GM18858 (cell line): ENCODE data around the gene NCOR2.

Experiments used
- ATAC-seq: cut with Tn5 transposase; IDR thresholded peaks from one replicate; pipeline ENCODE4 v1.9.1; 2021; ENCODE audit not compliant: unreplicated experiment

The NCOR2 gene

DNA sequence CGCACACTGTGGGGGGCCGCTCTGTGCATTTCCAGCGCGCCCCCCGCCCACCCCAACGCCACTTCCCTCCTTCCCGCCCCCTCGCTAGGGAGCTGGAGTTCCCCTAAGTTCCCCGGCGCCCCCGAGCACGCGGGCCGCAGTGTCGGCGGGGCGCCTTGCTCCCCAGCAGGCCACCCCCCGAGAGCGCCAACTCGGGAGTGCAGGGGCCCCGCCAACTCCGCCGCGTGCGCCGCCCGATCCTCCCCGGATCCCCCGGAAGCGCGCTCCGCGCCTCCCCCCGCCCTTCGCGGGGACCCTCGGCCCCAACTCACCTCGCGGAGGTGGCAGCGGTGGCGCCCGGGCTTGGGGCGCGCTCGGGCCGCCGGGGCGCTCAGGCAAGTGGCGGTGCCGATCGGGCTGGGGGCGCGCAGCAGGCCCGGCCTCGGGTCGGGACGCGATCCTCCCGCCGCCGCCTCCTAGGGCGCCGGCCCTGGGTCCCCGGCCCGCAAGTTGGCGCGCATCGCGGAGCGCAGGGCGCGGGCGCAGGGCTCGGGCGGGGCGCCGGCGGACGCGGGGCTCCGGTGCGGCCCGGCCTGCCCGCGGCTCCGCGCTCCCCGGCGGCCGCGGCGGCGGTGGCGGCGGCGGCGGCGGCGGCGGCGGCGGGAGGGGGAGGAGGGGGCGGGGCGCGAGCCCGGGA is at the start of gene NCOR2:
Gene NCOR2 (minus strand): TSS at position 616 of the 676 bp plus-strand sequence. CDS start 72,361 bp downstream, outside the sequence.
- ATAC-seq, result no peak

DNA sequence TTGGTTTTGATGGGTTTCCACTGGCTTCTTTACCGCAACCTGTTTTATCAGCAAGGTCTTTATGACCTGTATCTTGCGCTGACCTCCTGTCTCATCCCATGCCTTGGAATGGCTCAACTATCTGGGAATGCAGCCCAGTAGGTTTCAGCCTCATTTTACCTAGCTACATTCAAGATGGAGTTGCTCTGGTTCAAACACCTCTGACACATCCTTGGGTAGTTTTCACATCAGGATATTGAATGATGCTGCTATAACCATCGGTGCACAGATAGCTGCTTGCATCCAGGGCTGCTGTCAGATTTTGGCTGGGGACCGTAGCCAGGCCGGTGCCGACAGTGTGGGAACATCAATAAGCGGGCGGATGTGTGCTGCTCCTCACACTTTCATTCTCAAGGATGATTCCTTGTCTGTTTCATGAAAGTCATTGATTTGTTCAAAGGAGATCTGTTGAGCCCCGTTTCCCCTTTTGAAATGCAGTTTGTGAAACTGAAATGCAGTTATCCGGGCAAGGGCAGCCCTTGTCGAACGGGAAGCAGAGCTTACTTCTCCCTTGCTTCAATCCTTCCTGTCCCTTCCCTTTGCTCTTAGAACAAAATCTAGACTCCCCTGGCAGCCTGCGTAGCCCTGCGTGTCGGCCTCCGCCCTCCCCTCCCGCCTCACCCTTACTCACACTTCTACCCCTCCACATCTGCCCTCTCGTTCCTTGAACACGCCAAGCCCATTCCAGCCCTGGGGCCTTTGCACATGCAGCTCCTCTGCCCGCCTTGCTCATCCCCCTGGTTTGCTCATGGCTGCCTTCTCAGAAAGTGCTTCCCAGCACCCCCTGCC is 49.2 kb upstream of the NCOR2 start:
- ATAC-seq, result no peak

DNA sequence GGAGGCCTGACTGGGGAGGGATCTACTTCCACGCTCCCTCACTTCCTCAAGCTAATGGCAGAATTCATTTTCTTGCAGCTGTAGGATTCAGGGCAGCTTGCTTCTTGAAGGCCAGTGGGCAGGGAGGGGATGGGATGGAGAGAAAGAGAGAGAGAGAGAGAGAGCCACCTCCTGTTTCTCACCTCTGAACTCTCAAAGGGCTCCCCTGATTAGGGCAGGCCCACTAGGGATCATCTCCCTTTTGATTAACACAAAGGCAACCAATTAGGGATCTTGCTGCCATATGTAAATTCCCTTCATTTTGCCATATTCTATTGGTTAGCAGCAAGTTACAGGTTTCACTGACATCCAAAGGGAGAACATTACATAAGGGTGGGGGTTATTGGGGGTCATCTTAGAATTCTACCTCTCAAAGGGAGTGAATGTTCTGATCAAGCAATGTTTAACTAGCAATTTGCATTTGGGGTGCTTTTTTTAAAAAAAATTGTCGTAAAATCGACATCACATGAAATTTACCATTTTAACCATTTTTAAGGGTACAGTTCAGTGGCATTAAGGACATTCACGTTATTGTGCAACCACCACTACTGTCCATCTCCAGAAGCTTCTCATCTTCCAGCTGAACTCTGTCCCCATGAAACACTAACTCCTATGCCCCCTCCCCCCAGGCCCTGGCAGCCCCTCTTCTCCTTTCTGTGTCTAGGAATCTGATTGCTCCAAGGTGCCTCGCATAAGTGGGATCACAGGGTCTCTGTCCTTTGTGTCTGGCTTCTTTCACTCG is 47.3 kb upstream of the NCOR2 start:
- no peak for ATAC-seq

DNA sequence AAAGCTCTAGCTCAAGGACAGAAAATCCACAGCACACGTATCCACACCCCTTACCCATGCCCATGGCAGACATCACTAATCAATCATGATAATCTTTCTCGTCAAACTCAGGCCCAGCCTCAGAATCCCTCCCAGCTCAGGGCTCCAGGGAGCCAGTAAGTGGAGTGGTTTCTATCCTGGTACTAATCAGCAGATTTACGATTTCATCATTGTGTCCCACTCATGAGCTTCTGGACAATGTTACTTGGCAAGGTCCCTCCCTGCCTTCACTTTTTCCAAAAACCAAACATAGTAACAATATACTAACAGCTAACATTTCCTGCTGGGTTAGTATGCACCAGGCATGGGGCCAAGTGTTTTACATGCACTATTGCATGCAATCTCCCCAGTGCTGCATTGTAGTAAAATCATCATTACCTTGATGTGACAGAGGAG is 45.8 kb upstream of the NCOR2 start:
- ATAC-seq, result no peak

DNA sequence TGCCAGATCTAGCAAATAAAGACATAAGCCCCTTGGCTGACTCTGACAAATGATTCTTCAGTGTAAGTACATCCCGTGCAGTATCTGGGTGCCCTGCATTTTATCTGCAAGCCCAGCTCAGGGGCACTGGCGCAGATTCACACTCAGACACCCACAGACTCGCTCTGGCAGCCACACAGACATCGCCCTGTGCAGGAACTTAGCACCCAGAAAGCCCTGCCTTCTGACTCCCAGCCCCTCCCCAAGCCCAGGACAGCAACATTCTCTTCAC is 44.9 kb upstream of the NCOR2 start:
- no peak for ATAC-seq

DNA sequence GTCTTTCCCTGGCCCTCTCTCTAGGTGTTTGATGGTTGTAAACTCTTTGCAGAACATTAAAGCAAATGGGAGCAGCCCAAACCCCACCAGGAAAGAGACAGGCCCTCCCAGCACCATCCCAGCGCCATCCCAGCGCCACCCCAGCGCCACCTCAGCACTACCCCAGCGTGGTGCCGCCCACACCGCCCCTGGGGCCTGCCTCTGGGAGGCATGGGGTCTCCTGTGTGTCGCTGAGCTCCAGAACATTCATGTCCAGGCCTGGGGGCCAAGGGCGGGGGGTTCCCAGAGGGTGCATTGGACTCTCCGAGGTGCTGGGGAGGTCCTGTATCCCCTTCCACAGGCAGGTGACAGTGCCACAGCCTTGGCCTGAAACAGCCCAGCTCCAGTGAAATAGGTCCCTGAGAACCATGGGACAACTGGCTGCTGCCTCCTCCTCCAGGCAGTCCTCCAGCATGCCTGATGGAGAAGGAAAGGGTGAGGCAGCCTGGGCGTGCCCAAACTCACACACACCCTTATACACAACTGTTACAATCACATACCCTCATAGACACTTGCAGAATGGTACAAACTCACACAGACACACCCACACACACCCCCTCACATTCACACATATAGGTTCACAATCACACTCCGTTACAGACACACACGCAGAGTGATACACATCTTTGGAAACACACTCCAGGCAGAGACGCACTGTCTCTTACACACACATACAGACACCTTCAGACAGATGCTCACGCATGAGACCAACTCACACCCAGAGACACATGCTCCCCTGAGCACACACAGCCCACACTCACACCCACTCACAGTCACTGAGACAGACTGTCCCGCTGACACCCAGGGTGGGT is 44.4 kb upstream of the NCOR2 start:
- ATAC-seq, result no peak

DNA sequence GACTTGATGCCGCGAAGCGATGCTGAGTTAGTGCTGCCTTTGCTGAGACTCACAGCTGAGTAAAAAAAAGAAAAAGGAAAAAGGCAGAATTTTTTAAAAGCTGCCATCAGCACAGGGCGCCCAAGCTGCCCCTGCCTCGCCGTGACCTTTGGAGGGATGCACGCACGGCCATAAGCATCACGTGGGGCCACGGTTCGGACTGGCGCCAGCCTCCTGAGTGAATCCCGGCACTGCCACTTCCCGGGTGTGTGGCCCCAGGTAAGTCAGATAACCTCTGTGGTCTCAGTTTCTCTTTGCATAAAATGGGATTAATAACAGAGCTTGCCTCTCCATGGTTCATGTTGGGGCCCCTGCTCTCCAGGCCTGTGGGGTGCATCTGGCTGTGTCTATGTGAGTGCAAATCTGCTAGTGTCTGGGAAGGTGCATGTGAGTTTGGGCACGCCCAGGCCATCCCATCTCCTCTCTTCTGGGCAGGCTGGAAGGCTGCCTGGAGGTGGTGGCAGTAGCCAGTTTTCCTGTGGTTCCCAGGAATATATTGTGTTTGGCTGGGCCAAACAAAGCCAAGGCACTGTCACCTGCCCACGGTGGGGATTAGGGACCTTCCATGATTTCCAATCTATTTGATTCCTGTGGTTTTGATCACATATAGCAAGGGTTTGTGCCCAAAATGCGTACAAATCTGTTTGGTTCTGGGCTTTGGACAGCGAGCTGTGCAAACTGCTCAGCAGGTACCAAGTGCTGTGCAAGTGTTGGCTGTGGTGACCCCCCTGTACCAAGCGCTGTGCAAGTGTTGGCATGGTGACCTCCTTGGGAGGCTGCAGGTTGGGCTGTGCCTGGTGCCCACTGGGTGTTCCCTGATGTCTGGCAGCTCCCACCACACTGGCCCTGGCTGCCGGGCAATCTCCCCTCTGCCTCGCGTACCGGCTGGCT is 43.5 kb upstream of the NCOR2 start:
- no peak for ATAC-seq

DNA sequence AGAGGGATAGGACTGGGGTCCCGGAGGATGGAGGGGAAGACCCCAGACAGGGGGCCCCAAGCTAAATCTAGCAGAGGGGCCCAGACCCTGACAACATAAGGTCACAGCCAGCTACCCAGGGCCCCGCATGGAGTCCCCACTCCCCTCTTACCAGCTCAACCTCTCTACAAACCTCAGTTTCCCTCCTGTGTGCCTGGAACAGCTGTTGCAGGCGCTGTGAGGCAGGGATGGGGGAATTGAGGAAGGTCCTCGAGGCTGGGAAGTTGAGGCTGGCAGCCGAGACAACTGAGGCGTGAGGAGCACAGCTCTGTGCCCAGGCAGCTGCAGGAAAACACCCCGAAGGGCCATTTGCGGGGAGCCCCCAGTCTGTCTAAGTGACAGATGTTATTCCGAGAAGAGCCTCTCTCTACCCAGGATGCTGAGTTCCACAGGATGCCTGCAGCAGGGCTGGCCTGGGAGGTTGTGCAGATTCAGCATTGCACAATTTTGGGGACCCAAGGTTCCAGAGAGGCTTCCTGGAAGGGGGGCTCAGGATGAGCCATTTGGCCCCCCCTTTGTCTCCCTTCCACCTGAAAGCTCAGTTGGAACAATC is 42.7 kb upstream of the NCOR2 start:
- no peak for ATAC-seq

DNA sequence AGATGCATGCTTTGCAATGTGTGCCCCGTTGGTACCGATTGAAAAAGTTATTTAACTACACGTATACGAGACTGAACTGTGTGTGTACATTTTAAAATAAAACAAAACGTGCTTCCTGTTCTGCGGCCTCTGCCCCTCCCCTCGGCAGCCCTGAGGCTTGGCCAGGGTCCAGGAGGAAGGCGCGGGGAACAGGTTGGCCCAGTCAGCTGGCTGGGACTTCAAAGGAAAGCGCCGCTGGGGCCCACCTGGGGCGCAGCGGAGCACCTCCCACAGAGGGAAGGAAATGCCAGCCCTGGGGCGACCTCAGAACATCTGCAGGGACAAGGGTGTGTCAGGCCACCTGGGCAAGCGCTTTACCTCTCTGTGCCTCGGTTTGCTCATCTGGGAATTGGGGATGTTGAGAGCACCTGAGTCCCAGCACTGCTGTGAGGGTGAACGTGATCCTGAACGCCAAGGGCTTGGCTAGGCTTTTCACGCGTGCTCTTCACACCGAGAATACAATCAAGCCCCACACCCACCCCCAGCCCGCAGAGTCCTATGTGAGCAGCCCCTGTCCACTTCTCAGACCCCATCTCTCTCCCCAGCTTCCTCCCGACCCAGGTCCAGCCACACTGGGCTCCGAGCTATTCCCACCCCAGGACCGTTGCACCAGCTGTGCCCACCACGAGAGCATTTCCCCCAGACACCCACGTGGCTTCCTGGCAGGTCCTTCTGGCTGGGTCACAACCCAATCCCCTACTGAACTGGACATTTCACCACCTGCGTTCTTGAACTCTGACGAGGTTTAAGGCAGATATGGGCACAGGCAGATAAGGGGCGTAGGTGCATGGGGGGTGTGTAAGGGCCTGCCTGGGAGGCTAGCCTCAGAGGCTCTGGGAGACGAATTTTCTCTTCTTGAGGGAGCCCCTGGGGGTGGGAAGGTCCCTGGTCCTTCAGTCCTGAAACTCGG is 41.9 kb upstream of the NCOR2 start:
- ATAC-seq, result peak; percentile 47

DNA sequence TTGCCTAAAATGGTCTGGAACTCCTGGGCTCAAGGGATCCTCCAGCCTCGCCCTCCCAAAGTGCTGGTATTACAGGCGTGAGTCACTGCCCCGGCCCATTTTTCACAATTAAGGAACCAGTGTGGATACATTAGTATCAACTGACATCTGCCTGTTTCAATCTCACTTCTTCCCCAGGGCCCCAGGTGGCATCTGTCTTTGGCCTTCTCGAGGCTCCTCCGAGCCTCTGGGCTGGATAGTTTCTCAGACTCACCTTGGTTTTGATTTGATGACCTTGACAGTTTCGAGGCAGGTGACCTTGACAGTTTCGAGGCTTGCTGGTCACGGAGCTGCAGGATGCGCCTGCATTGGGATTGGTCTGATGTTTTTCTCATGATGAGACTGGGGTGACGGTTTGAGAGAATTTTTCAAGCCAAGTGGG is 41.0 kb upstream of the NCOR2 start:
- ATAC-seq, result peak; percentile 3

DNA sequence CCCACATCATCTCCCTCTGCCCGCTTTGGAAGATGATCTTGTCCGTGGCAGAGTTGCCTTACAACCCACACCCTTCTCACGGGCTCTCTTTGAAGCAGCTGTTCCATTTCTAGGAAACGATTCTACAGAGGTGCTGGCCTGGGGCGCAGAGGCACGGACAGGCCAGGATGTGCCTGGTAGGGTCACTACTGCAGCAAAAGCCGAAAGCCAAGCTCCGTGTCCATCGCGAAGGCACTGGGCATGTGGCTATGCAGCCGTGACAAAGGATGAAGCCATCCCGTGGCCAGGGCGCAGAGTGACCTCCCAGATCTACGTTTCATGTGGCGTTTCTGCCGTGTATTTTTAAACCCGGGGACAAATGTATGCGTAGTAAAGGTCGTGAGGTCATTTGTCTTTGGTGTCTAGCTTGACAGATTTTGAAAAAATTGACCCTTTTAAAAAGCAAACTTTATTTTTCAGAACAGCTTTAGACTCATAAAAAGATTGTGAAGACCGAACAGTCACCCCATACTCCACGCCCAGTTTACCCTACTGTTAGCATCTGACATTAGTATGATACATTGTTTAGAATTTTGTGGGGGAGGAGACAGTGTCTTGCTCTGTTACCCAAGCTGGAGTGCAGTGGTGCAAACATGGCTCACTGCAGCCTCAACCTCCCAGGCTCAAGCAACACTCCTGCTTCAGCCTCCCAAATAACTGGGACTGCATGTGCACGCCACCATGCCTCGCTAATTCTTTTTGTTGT is 40.4 kb upstream of the NCOR2 start:
- no peak for ATAC-seq

DNA sequence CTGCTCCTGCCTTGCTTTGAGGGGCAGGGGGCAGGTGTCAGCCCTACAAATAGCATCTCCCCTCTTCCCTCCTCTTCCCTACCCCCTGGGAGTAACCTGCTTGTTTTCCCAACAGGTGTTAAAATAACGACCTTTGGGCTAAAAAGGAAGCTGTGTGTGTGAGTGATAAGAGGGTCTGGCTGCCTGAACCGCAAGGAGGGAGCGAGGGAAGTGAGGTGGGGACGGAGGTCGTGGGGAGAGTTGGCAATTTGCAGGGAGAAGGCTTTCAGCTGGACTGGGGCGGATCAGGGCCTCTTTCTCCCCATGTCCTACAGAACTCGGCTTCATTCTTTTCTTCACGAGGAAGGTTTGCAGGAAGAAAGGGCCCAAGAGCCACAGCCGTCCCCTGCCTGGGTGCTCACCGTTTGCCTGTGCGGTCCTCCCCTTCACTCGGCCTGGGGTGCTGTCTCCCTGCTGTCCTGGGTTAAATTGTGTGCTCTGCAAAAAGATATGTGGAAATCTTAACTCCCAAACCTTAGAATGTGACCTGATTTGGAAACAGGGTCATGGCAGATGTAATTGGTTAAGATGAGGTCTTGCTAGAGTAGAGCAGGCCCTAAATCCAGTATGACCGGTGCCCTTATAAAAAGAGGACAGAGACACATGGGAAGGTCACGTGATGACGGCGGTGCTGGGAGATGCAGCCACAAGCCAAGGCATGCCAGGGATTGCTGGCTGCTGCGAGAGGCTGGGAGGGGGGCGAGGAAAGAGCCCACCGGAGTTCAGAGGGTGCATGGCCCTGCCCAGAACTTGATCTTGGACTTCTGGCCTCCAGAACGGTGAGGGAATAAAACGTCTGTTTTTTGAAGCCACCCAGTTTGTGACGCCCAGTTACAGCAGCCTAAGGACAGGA is 38.7 kb upstream of the NCOR2 start:
- no peak for ATAC-seq

DNA sequence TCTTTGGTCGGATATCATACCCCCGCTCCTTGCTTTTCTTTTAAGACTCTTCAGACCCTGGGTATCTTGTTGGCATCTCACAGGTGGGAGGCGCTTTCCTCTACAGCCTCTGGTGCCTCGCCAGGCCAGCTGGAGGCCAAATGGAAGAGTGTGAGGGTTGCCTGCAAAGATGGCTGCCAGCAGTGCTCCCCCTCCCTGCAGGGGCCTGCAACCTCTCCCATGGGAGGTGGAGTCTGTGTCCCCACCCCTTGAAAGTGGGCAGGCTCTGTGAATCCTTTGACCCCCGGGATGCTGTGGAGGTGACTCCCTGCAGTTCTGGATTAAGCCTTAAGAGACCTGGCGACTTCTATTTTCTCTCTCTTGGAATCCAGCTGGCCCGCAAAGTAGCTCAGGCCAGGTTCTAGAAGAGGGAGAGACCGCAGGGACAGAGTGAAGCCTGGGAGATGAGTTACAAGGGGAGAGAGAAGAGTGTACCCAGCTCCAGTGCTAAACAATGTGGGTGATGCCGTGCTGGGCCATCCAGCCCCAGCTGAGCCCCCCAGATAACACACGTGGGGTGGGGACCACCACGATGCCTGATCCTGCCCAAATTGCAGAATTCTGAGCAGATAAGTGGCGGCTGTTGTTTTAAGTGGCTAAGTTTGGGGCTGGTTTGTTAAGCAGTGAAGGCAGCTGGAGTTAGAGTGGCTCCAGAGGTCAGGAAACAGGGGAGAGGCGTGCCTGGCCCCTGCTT is 37.9 kb upstream of the NCOR2 start:
- ATAC-seq, result no peak

DNA sequence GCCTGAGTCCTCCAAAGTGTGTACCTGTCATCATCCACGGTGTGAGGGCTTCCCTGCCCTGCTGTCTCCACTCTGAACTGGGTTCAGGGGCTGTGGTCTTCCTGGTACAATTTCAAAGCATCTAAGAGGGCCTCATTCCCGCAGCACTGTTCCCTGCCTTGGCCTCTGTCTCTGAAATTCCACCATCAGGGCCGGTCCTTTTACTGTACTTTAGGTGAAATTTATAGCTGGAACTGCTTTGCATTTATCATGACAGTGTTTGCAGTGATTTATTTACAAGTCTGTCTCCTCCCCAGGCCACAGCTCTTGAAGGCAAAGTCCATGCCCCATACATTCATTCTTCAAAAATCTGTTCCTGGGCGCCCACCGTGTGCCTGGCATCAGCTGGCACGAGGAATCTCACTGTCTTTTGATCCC is 36.9 kb upstream of the NCOR2 start:
- no peak for ATAC-seq

DNA sequence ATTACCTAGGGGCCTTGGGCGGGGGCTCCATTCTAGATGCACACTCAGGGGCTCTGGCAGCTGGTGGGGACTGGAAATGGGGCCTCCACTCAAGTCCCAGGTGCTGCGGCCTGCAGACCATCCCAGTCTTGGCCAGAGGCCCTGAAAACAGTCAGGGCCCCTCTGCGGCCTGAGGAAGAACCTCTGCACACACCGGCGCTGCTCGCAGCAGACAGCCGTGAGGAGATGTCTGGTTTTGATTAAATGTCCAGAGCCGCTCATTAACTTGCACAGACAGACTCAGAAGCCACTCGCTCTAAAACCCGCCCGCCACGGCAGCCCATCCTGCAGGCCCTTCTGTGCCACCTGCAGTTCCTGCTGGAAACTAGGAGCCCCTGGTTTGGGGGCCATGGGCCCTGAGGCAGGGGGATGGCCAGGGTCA is 36.4 kb upstream of the NCOR2 start:
- ATAC-seq, result no peak

DNA sequence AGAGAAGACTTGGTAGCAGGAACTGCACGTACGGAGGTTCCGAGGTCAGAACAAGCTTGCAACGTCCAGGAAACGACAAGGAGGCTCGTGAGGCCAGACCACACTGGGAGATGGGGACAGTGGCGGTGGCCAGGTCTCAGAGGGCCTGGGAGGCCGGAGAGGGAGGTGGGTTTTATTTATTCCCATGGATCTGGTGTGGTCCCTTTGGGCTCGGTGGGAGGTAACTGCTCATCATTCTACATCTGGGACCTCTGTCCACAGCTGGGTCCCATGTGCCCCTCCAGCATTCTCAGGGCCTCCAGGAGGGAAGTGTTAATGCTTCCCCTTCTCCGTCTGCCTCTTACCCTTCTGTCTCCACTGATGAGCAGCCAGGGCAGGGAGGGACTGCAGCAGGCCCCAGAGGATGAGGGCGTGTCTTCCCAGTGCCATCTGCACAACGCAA is 35.7 kb upstream of the NCOR2 start:
- ATAC-seq, result no peak
